ENCODE data around the gene BSN.

BSN gene

GRCh38 chr3:49716691-49717210, 162.5 kb downstream of the BSN start:
- Histone ChIP-seq H3K27ac (ENCODE audit: extremely low read depth, low read depth, low read length) (no peak overlapping the region), H3K4me3 (ENCODE audit: low read depth, low read length) (no peak overlapping the region), H3K4me1 (ENCODE audit: control insufficient read depth, insufficient read depth, low read length) (no peaks in the 10 kb centered on the region), H3K9me3 (ENCODE audit: control insufficient read depth, insufficient read depth, low read depth, low read length) (no peaks in the 10 kb centered on the region), H3K36me3 (ENCODE audit: control insufficient read depth in 2 of 2, insufficient read depth in 1 of 2, low read length in 2 of 2) (peaks cover 0 to 82% of the 10 kb centered on the region in 2 experiments; a peak in 1 of 3 replicates)
- CTCF ChIA-PET: no interaction called here
- TF ChIP-seq GLIS2 (tag by site-specific recombination; IDR thresholded peaks at IDR 0.05) (peak; percentile 25; the same call in 1 of the 2 replicates), ZNF639 (tag by site-specific recombination; IDR thresholded peaks at IDR 0.05) (no peak)
- POLR2A ChIA-PET: no interaction called here

GRCh38 chr3:49717211-49717958, 163.1 kb downstream of the BSN start:
- H3K4me3 ChIP-seq (ENCODE audit: low read depth, low read length): no peak overlapping the region
- ChIA-PET CTCF (interaction anchor here (0.6 kb wide), 1 partner anchor 101 kb away, joined by 3 read pairs; no protein-coding TSS in a partner anchor), POLR2A (interaction anchor here (0.6 kb wide), 1 partner anchor 547 kb away, joined by 6 read pairs; no protein-coding TSS in a partner anchor)
- no peaks in the 10 kb centered on the region for H3K4me1 ChIP-seq (ENCODE audit: control insufficient read depth, insufficient read depth, low read length)
- H3K9me3 ChIP-seq (ENCODE audit: control insufficient read depth, insufficient read depth, low read depth, low read length): no peaks in the 10 kb centered on the region
- TF ChIP-seq, protein P1, sequence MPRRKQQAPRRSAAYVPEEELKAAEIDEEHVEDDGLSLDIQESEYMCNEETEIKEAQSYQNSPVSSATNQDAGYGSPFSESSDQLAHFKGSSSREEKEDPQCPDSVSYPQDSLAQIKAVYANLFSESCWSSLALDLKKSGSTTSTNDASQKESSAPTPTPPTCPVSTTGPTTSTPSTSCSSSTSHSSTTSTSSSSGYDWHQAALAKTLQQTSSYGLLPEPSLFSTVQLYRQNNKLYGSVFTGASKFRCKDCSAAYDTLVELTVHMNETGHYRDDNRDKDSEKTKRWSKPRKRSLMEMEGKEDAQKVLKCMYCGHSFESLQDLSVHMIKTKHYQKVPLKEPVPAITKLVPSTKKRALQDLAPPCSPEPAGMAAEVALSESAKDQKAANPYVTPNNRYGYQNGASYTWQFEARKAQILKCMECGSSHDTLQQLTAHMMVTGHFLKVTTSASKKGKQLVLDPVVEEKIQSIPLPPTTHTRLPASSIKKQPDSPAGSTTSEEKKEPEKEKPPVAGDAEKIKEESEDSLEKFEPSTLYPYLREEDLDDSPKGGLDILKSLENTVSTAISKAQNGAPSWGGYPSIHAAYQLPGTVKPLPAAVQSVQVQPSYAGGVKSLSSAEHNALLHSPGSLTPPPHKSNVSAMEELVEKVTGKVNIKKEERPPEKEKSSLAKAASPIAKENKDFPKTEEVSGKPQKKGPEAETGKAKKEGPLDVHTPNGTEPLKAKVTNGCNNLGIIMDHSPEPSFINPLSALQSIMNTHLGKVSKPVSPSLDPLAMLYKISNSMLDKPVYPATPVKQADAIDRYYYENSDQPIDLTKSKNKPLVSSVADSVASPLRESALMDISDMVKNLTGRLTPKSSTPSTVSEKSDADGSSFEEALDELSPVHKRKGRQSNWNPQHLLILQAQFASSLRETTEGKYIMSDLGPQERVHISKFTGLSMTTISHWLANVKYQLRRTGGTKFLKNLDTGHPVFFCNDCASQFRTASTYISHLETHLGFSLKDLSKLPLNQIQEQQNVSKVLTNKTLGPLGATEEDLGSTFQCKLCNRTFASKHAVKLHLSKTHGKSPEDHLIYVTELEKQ (tag by site-specific recombination; IDR thresholded peaks at IDR 0.05; ENCODE audit: borderline replicate concordance): no peak
- peak; percentile 63 for TF ChIP-seq ZFHX2 (tag by site-specific recombination; conservative IDR thresholded peaks at IDR 0.05)
- TF ChIP-seq EGR2 (tag by site-specific recombination; IDR thresholded peaks at IDR 0.05; ENCODE audit: low read depth): peak; percentile 71; the same call in 1 of the 2 replicates
- no peak for TF ChIP-seq ZNF654 (tag by site-specific recombination; IDR thresholded peaks at IDR 0.05; ENCODE audit: low read depth)
- TF ChIP-seq ZNF221 (tag by site-specific recombination; IDR thresholded peaks at IDR 0.05; ENCODE audit: borderline replicate concordance): no peak
- H3K36me3 ChIP-seq (ENCODE audit: control insufficient read depth in 2 of 2, insufficient read depth in 1 of 2, low read length in 2 of 2): peaks cover 0 to 86% of the 10 kb centered on the region in 2 experiments; a peak in 1 of 3 replicates
- H3K27ac ChIP-seq (ENCODE audit: extremely low read depth, low read depth, low read length): no peak overlapping the region

DNA sequence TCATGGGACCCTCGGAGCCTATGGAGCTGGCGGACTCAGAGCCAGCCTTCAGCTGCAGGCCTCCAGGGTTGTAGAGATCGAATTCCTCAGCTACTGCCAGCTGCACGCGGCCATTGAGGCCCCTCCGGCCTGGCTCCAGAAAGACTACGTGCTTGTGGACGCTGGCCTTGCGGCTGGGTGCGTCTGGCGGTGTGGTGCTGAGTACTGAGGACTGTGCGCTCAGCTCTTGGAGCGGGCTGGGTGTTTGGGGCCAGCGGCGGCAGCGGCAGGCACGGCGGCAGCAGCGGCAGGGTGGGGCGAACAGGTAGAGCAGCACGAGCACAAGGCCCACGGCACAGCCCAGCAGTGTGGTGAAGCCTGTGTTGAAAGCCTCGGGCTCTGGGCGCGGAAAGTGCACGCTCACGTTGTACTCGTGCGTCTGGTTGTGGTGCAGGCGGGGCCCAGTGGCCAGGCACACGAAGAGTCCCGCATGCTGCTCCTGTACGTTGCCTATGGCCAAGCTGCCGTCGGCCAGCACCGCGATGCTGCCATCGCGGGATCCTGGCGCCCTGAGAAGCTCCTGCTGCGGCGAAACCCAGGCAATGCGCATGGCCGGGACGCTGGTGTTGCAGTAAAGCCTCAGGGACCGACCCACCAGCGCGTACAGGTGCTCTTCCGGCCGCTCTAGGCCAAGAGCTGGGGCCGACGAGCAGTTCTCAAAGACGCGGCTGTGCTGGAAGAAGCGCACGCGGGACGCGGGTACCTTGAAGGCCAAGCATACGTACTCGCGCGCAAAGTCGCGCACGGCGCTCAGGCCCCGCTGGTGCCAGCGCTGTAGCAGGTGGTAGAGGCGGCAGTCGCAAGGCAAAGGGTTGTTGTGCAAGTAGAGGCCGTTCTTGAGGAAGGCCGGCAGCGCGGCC, 163.9 kb downstream of the BSN start:
- CTCF ChIA-PET: interaction anchor here (0.5 kb wide), 1 partner anchor 40 kb away, joined by 3 read pairs; no protein-coding TSS in a partner anchor
- H3K4me1 ChIP-seq (ENCODE audit: control insufficient read depth, insufficient read depth, low read length): no peaks in the 10 kb centered on the region
- no peaks in the 10 kb centered on the region for H3K9me3 ChIP-seq (ENCODE audit: control insufficient read depth, insufficient read depth, low read depth, low read length)
- POLR2A ChIA-PET: interaction anchor here (0.6 kb wide), 1 partner anchor 547 kb away, joined by 6 read pairs; no protein-coding TSS in a partner anchor
- no peak overlapping the region for H3K4me3 ChIP-seq (ENCODE audit: low read depth, low read length)
- no peak overlapping the region for H3K27ac ChIP-seq (ENCODE audit: extremely low read depth, low read depth, low read length)
- H3K36me3 ChIP-seq (ENCODE audit: control insufficient read depth in 2 of 2, insufficient read depth in 1 of 2, low read length in 2 of 2): peaks cover 0 to 86% of the 10 kb centered on the region in 2 experiments; a peak in 1 of 3 replicates
- TF ChIP-seq, protein P2, sequence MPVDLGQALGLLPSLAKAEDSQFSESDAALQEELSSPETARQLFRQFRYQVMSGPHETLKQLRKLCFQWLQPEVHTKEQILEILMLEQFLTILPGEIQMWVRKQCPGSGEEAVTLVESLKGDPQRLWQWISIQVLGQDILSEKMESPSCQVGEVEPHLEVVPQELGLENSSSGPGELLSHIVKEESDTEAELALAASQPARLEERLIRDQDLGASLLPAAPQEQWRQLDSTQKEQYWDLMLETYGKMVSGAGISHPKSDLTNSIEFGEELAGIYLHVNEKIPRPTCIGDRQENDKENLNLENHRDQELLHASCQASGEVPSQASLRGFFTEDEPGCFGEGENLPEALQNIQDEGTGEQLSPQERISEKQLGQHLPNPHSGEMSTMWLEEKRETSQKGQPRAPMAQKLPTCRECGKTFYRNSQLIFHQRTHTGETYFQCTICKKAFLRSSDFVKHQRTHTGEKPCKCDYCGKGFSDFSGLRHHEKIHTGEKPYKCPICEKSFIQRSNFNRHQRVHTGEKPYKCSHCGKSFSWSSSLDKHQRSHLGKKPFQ (tag by site-specific recombination; IDR thresholded peaks at IDR 0.05): no peak
- no peak for TF ChIP-seq ZNF362 (tag by site-specific recombination; IDR thresholded peaks at IDR 0.05)
- TF ChIP-seq ZNF341 (tag by site-specific recombination; IDR thresholded peaks at IDR 0.05; ENCODE audit: low read depth): no peak
- TF ChIP-seq ZBTB10 (tag by site-specific recombination; IDR thresholded peaks at IDR 0.05): no peak
- TF ChIP-seq ZNF747 (tag by site-specific recombination; IDR thresholded peaks at IDR 0.05): no peak
- no peak for TF ChIP-seq ZNF121 (tag by site-specific recombination; IDR thresholded peaks at IDR 0.05)
- TF ChIP-seq, protein P3, sequence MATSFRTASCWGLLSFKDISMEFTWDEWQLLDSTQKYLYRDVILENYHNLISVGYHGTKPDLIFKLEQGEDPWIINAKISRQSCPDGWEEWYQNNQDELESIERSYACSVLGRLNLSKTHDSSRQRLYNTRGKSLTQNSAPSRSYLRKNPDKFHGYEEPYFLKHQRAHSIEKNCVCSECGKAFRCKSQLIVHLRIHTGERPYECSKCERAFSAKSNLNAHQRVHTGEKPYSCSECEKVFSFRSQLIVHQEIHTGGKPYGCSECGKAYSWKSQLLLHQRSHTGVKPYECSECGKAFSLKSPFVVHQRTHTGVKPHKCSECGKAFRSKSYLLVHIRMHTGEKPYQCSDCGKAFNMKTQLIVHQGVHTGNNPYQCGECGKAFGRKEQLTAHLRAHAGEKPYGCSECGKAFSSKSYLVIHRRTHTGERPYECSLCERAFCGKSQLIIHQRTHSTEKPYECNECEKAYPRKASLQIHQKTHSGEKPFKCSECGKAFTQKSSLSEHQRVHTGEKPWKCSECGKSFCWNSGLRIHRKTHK (tag by site-specific recombination; IDR thresholded peaks at IDR 0.05): no peak
